ENCODE results near the gene NUP54. TPM values are rescaled to one million over a fixed set of nuclear protein-coding genes. Genes with fewer than 3 reads are reported as not detected.

The NUP54 gene
- total RNA-seq, 1 donor from 2014 or later = 68.8 TPM

DNA sequence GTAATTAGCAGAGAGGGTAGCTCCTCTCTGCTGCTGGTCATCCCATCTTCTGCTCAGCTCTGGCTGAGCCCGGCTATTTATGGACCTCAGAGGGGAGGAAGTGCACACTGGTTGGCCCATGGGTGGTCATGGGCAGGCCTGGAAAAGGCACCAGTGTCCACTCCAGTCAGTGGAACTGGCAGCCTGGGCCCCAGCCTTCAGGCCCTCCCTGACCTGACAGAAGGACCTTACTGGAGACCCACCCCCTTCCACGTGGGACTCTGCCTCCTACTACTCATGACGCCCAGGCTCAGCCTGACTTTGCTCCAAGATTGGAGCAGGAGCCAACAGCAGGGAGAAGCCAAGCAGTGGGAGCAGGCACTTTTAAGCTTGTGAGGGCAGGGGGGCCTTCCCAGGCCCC lies 81.7 kb downstream of the NUP54 start:
- Mint-ChIP-seq H3K9me3 (ENCODE audit: low read depth) (no peaks in the 10 kb centered on the region), H3K4me3 (ENCODE audit: low read depth) (no peak overlapping the region), H3K27me3 (no peaks in the 10 kb centered on the region), H3K4me1 (ENCODE audit: low read depth) (no peaks in the 10 kb centered on the region), H3K27ac (no peak overlapping the region), H3K36me3 (ENCODE audit: insufficient read depth) (no peaks in the 10 kb centered on the region)
- TF ChIP-seq, protein P1, sequence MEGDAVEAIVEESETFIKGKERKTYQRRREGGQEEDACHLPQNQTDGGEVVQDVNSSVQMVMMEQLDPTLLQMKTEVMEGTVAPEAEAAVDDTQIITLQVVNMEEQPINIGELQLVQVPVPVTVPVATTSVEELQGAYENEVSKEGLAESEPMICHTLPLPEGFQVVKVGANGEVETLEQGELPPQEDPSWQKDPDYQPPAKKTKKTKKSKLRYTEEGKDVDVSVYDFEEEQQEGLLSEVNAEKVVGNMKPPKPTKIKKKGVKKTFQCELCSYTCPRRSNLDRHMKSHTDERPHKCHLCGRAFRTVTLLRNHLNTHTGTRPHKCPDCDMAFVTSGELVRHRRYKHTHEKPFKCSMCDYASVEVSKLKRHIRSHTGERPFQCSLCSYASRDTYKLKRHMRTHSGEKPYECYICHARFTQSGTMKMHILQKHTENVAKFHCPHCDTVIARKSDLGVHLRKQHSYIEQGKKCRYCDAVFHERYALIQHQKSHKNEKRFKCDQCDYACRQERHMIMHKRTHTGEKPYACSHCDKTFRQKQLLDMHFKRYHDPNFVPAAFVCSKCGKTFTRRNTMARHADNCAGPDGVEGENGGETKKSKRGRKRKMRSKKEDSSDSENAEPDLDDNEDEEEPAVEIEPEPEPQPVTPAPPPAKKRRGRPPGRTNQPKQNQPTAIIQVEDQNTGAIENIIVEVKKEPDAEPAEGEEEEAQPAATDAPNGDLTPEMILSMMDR (IDR thresholded peaks at IDR 0.05; ENCODE audit: unreplicated experiment) = no peak
- DNase-seq (ENCODE audit: low spot score, unreplicated experiment) = no peak

Other genes starting within 250 kb of the NUP54 start
- not detected in 2 replicates for gene PPEF2, start 245.9 kb downstream of the NUP54 start, total RNA-seq
- 2.7 and 3.2 TPM in 2 replicates for gene NAAA, start 207.4 kb downstream of the NUP54 start, total RNA-seq
- 45.0 and 46.2 TPM in 2 replicates for gene SDAD1, start 157.5 kb downstream of the NUP54 start, total RNA-seq
- not detected in 2 replicates for gene CXCL9, start 140.9 kb downstream of the NUP54 start, total RNA-seq
- gene CXCL10, start 124.9 kb downstream of the NUP54 start, total RNA-seq = not detected in 2 replicates
- not detected in 2 replicates for gene CXCL11, start 112.3 kb downstream of the NUP54 start, total RNA-seq
- gene ART3, start 73.7 kb downstream of the NUP54 start, total RNA-seq = 5.0 and 7.3 TPM in 2 replicates
- 92.2 and 98.3 TPM in 2 replicates for gene SCARB2, start 65.4 kb upstream of the NUP54 start, total RNA-seq
- 3.4 and 4.0 TPM in 2 replicates for gene FAM47E, start 103.3 kb upstream of the NUP54 start, total RNA-seq
- 1.9 TPM in 2 replicates for gene STBD1, start 158.3 kb upstream of the NUP54 start, total RNA-seq

Data from progenitor cell of endocrine pancreas (in vitro differentiated cells).